ENCODE results near the gene CAMK1. TPM values are rescaled to one million over a fixed set of nuclear protein-coding genes. Genes with fewer than 3 reads are reported as not detected.

Gene CAMK1
- total and polyA plus RNA-seq, 8 donors: 2.0 to 23.7 (median 5.4) TPM

DNA sequence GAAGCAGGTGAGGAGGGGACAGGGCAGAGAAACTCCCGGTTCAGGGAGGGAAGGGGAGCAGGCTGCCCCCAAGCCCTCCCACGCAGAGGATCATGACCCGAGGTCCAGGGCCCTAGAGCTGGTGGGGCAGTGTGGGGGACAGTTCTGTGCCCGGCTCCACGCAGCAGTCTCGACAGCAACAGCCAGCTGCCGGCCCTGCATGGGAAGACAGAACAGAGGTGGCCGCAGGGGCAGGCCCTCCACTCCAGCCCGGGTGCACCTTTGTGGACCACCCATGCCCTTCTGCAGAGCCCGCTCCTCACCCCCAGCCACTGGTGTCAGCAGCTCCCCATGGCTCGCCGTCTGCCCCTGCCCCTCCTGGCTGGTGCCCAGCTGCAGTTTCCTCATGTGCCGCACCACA, 12.3 kb downstream of the CAMK1 start:
- ATAC-seq (no peak), DNase-seq (no peak), FAIRE-seq (no peak)
- WGBS, 2 donors: 91 to 94% methylated on average over 13 of the region's 13 CpGs
- peaks cover 0 to 22% (median 4%) of the 10 kb centered on the region in 3 donors for H3K36me3 ChIP-seq
- H3K9me3 ChIP-seq: no peaks in the 10 kb centered on the region
- no peak overlapping the region for H3K4me3 ChIP-seq
- H3K27me3 ChIP-seq: no peaks in the 10 kb centered on the region
- H3K27ac ChIP-seq: no peak overlapping the region
- intact Hi-C loops (cut with DNase I): no loop called here
- H3K4me1 ChIP-seq: no peaks in the 10 kb centered on the region
- TF ChIP-seq, protein P1, sequence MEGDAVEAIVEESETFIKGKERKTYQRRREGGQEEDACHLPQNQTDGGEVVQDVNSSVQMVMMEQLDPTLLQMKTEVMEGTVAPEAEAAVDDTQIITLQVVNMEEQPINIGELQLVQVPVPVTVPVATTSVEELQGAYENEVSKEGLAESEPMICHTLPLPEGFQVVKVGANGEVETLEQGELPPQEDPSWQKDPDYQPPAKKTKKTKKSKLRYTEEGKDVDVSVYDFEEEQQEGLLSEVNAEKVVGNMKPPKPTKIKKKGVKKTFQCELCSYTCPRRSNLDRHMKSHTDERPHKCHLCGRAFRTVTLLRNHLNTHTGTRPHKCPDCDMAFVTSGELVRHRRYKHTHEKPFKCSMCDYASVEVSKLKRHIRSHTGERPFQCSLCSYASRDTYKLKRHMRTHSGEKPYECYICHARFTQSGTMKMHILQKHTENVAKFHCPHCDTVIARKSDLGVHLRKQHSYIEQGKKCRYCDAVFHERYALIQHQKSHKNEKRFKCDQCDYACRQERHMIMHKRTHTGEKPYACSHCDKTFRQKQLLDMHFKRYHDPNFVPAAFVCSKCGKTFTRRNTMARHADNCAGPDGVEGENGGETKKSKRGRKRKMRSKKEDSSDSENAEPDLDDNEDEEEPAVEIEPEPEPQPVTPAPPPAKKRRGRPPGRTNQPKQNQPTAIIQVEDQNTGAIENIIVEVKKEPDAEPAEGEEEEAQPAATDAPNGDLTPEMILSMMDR (IDR thresholded peaks at IDR 0.05): no peak

DNA sequence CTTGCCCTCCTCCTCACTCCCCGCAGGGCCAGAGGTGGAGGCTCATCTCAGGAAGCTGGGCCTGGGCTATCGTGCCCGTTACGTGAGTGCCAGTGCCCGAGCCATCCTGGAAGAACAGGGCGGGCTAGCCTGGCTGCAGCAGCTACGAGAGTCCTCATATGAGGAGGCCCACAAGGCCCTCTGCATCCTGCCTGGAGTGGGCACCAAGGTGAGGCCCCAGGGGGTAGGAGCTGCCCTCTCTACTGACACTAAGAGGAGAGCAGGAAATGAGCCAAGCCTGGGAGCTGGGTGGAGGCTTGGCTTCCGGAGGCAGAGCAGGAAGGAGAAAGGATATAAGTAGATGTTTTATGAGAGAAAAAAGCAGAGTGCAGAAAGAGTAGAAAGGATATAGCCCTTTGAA, 15.1 kb downstream of the CAMK1 start:
- 88 to 90% methylated on average over 8 of the region's 8 CpGs for WGBS, 2 donors
- Histone ChIP-seq H3K4me3 (no peak overlapping the region), H3K9me3 (no peaks in the 10 kb centered on the region), H3K4me1 (peaks cover 0 to 9% (median 0%) of the 10 kb centered on the region in 3 donors), H3K27ac (no peak overlapping the region), H3K36me3 (peaks cover 0 to 31% (median 4%) of the 10 kb centered on the region in 3 donors), H3K27me3 (no peaks in the 10 kb centered on the region)
- ATAC-seq: no peak
- intact Hi-C loops (cut with DNase I): no loop called here
- DNase-seq: no peak
- TF ChIP-seq, protein P1 (IDR thresholded peaks at IDR 0.05): no peak
- FAIRE-seq: no peak

DNA sequence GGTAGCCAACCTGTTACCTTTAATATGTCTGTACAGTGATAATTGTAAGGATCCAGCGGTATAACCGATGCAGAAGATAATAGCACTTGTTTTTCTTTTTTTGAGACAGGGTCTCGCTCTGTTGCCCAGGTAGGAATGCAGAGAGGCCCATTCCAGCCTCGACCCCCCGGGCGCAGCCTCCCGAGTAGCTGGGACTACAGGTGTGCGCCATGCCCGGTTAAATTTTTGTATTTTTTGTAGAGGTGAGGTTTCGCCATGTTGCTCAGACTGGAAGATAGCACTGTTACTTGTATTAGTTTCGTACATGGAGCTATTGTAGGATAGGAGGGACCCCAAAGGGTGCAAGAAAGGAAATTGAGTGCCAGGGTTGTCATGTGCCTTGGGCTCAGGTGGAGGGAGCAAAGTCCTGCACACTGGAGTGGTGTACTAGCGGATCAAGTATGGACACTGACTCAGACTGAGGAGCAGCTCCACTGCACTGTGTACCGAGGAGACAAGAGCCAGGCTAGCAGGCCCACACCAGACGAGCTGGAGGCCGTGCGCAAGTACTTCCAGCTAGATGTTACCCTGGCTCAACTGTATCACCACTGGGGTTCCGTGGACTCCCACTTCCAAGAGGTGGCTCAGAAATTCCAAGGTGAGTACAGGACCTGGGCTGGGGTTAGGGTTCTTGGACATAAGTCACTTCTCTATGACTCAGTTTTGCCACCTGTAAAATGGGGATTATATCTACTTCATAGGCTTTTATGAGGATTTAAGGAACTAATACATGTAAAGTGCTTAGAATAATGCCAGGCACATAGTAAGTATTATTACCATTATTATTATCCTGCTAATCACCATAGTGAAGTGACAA, 19.0 kb downstream of the CAMK1 start:
- 37 to 38% methylated on average over 17 of the region's 17 CpGs for WGBS, 2 donors
- H3K9me3 ChIP-seq: no peaks in the 10 kb centered on the region
- peaks cover 0 to 9% (median 5%) of the 10 kb centered on the region in 3 donors for H3K4me1 ChIP-seq
- intact Hi-C loops (cut with DNase I): no loop called here
- TF ChIP-seq, protein P1 (IDR thresholded peaks at IDR 0.05): no peak
- no peak for ATAC-seq
- FAIRE-seq: no peak
- H3K27me3 ChIP-seq: no peaks in the 10 kb centered on the region
- peak overlapping the region in 2 of 4 donors; percentile 81 to 85 for H3K27ac ChIP-seq
- H3K4me3 ChIP-seq: peak overlapping the region; percentile 31 to 73 (median 54)
- peak in 1 of 6 donors; percentile 22 for DNase-seq
- peaks cover 0 to 31% (median 8%) of the 10 kb centered on the region in 3 donors for H3K36me3 ChIP-seq

DNA sequence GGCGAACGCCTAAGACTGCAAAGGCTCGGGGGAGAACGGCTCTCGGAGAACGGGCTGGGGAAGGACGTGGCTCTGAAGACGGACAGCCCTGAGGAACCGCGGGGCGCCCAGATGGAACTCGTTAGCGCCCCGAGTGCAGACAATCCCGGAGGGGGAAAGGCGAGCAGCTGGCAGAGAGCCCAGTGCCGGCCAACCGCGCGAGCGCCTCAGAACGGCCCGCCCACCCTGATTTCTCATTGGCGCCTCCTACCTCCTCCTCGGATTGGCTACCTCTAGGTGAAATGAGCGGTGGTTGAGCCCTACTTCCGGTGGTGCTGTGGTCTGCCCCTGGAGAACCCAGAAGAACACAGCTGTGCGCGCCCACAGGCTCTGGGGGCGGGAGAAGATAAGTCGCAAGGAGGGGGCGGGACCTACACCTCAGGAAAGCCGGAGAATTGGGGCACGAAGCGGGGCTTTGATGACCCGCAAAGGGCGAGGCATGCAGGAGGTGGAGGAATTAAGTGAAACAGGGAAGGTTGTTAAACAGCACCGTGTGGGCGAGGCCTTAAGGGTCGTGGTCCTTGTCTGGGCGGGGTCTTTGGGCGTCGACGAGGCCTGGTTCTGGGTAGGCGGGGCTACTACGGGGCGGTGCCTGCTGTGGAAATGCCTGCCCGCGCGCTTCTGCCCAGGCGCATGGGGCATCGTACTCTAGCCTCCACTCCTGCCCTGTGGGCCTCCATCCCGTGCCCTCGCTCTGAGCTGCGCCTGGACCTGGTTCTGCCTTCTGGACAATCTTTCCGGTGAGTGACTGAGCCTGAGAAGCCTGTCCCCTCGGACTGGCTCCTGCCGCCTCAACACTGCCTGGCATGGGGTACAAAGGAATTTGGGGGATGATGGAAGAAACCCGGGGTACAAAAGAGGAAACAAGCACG, 19.8 kb downstream of the CAMK1 start, which contains the start of gene OGG1:
OGG1 (plus strand) TSS at position 308 of the 911 bp plus-strand sequence; CDS start at position 643, 335 bp downstream.
- no peak for FAIRE-seq
- DNase-seq: peak; percentile 97 to 99 (median 98)
- no peaks in the 10 kb centered on the region for H3K9me3 ChIP-seq
- no peaks in the 10 kb centered on the region for H3K27me3 ChIP-seq
- H3K4me1 ChIP-seq: peaks cover 0 to 9% (median 5%) of the 10 kb centered on the region in 3 donors
- peak within 1 kb of the TSS; percentile 63 to 87 (median 83) for H3K27ac ChIP-seq
- peaks cover 0 to 38% (median 15%) of the 10 kb centered on the region in 3 donors for H3K36me3 ChIP-seq
- ATAC-seq: peak; percentile 96 to 99 (median 96)
- intact Hi-C loops (cut with DNase I): no loop called here
- TF ChIP-seq, protein P1 (IDR thresholded peaks at IDR 0.05): no peak
- H3K4me3 ChIP-seq: peak within 1 kb of the TSS; percentile 31 to 73 (median 54)
- WGBS, 2 donors: 1% methylated on average over 59 to 60 of the region's 60 CpGs
